Activated CD8-positive, alpha-beta T cell treated with anti-CD3 and anti-CD28 coated beads for 36 hours (primary cell): Measurements from ENCODE around the gene KLF7. TPM values are rescaled to one million over a fixed set of nuclear protein-coding genes. Genes with fewer than 3 reads are reported as not detected.
A peak's percentile ranks its signal among the peaks of the same experiment; 100 is the strongest.

ENCODE experiments used
- ATAC-seq: fragments of 200-7000 bp; cut with Tn5 transposase; one replicate; pipeline ENCODE4 v1.10.0; 2021; ENCODE audit warnings: mild to moderate bottlenecking, moderate library complexity
- CTCF ChIA-PET: fragments of 350-600 bp; sonication (Branson Sonifier 250); formaldehyde crosslinking; loops from one replicate; lab custom pipeline; 2021; ENCODE audit warnings: antibody characterized with exemption; lab: Charles Lee
- POLR2A ChIA-PET: fragments of 350-600 bp; sonication (Branson Sonifier 250); formaldehyde crosslinking; loops from one replicate; lab custom pipeline; 2021; ENCODE audit warnings: antibody characterized with exemption; lab: Charles Lee
- DNase-seq: peaks from one replicate; pipeline ENCODE4 v3.0.0-alpha.2; 2020
- H3K27ac Mint-ChIP-seq: one replicate; pipeline ENCODE4 v1.8.0; 2021; ENCODE audit warnings: mild to moderate bottlenecking, mixed read lengths
- H3K27me3 Mint-ChIP-seq: one replicate; pipeline ENCODE4 v1.8.0; 2021; ENCODE audit warnings: mixed read lengths
- H3K36me3 Mint-ChIP-seq: one replicate; pipeline ENCODE4 v1.8.0; 2021; ENCODE audit warnings: low read depth, mixed read lengths
- H3K4me1 Mint-ChIP-seq: one replicate; pipeline ENCODE4 v1.8.0; 2021; ENCODE audit warnings: low read depth, mixed read lengths
- H3K4me3 Mint-ChIP-seq: one replicate; pipeline ENCODE4 v1.8.0; 2021; ENCODE audit warnings: mild to moderate bottlenecking, moderate library complexity, mixed read lengths
- H3K9me3 Mint-ChIP-seq: one replicate; pipeline ENCODE4 v1.8.0; 2021; ENCODE audit warnings: mixed read lengths
- intact Hi-C: fragments of 100-400 bp; cut with micrococcal nuclease; formaldehyde crosslinking; loops from one replicate; pipeline ENCODE4 v1.10.0; 2022
- total RNA-seq, 2 experiments: library from RNA; stranded (reverse); gene quantifications; one replicate each; pipeline ENCODE4 v1.2.3, GENCODE V29; 2021
- TF ChIP-seq, protein P1 (sequence below): fragments of 200-600 bp; IDR thresholded peaks from one replicate; pipeline ENCODE4 v1.8.0; 2022; ENCODE audit warnings: antibody characterized with exemption, mild to moderate bottlenecking

Gene KLF7
- total RNA-seq, 2 experiments from 2014 or later, result 9.8 to 10.0 TPM

DNA sequence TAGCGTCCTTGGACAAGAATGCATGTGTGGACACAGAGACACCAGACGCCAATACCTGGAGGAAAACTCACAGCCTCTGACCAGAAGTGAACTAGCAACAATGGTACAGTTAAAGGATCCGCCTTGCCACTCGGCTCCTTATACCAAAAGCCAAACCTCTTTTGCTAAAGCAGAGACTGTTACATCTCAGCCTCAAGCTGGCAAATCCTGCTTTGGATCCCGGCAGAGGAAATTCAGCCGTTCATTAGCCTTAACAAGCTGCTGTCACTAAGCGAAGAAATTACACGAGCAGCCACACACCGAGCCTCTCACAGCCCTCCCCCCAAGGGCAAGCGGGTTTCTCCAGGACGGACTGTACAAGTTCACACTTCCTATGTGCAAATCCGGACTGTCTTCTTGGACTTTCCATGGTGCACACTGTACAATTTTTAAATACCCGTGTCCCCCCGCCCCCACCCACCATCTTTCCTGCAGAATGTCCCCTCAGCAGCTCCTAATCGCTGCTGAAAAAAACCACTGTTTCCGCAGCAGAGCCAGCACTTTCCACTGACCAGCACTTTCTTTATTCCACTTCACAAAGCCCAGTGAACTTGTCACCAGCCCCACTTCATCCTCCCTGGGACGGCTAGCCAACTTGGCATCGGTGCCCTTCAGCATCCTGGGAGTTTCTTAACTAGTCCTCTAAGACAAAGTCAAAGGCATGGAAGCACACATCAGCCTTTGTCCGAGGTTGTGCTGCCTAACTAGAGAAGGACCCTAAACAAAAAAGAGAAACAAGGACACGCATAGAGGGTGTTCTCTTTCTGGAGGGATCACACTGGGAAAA is 1.5 kb downstream of the KLF7 start:
- TF ChIP-seq, protein P1, sequence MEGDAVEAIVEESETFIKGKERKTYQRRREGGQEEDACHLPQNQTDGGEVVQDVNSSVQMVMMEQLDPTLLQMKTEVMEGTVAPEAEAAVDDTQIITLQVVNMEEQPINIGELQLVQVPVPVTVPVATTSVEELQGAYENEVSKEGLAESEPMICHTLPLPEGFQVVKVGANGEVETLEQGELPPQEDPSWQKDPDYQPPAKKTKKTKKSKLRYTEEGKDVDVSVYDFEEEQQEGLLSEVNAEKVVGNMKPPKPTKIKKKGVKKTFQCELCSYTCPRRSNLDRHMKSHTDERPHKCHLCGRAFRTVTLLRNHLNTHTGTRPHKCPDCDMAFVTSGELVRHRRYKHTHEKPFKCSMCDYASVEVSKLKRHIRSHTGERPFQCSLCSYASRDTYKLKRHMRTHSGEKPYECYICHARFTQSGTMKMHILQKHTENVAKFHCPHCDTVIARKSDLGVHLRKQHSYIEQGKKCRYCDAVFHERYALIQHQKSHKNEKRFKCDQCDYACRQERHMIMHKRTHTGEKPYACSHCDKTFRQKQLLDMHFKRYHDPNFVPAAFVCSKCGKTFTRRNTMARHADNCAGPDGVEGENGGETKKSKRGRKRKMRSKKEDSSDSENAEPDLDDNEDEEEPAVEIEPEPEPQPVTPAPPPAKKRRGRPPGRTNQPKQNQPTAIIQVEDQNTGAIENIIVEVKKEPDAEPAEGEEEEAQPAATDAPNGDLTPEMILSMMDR, result no peak
- peak overlapping the region; percentile 92 for H3K27ac Mint-ChIP-seq
- ATAC-seq (no peak), DNase-seq (peak; percentile 26)
- no peaks in the 10 kb centered on the region for H3K36me3 Mint-ChIP-seq
- H3K9me3 Mint-ChIP-seq, result no peaks in the 10 kb centered on the region
- H3K4me1 Mint-ChIP-seq, result peaks cover 43% of the 10 kb centered on the region
- intact Hi-C loops, result loop anchor here (2.0 to 5.0 kb wide), 4 partner anchors 15 to 168 kb away; no protein-coding TSS in a partner anchor
- H3K4me3 Mint-ChIP-seq, result peak overlapping the region; percentile 85
- CTCF ChIA-PET, result interaction anchor here (1.1 to 2.6 kb wide), 8 partner anchors 10 to 364 kb away, joined by 3 to 12 read pairs (median 6); no protein-coding TSS in a partner anchor
- peaks cover 3% of the 10 kb centered on the region for H3K27me3 Mint-ChIP-seq
- POLR2A ChIA-PET, result interaction anchor here (0.7 to 4.9 kb wide), 11 partner anchors 8 to 309 kb away, joined by 3 to 25 read pairs (median 4); no protein-coding TSS in a partner anchor

DNA sequence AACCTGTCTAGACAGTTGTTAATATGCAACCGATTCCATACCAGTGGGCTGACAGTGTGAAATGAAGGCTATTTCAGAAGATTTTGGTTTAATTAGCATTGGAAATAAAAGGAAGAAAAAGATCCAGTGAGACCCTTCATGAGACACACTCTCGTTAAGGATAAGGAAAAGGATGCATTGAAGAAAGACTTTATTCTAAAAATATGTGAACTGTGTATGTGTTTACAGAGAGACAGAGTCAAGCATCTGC is 2.1 kb downstream of the KLF7 start:
- intact Hi-C loops, result loop anchor here (2.0 to 5.0 kb wide), 4 partner anchors 15 to 169 kb away; no protein-coding TSS in a partner anchor
- no peak for ATAC-seq
- Mint-ChIP-seq H3K36me3 (no peaks in the 10 kb centered on the region), H3K27ac (peak overlapping the region; percentile 92), H3K27me3 (peaks cover 3% of the 10 kb centered on the region), H3K4me3 (peak overlapping the region; percentile 85), H3K9me3 (no peaks in the 10 kb centered on the region), H3K4me1 (peaks cover 46% of the 10 kb centered on the region)
- DNase-seq, result no peak
- POLR2A ChIA-PET, result interaction anchor here (0.9 to 4.9 kb wide), 6 partner anchors 7 to 310 kb away, joined by 4 to 25 read pairs (median 4); no protein-coding TSS in a partner anchor
- TF ChIP-seq, protein P1, result no peak
- CTCF ChIA-PET, result interaction anchor here (1.1 to 2.6 kb wide), 4 partner anchors 21 to 309 kb away, joined by 4 to 12 read pairs (median 10); no protein-coding TSS in a partner anchor

DNA sequence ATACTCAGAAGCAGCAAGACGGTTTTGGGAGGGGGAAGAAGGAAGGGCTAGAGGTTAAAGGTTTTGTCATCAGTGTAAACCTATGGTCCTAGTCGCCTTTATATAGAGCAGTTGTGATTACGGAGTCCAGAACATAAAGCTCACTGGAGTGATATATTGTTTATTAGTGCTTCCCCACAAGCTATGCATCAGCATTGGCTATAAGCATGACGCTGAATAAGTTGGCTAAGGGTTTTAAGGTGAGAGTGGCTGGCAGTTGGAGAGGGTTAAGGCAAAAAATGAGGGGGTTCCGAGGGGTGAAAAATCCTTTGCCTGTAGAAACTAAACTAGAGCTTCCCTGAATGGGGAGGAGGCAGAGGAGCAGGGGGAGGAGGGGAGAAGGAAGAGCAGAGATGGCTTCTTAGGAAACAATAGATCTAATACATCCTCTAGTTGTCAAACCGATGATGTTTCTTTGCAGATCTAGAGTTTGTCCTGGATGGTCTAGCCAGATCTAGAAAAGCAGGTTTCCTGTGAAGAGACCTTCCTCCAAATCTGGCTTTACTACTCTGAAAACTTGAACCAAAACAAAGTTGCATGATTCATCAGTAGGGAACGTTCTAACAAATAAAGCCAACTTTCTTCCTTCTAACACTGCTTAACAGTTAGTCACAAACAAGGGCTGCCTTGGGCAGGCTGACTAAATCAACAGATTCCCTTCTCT is 2.5 kb downstream of the KLF7 start:
- ATAC-seq (no peak), DNase-seq (peak; percentile 21)
- H3K36me3 Mint-ChIP-seq, result no peaks in the 10 kb centered on the region
- ChIA-PET POLR2A (interaction anchor here (0.9 to 4.9 kb wide), 2 partner anchors 7 to 19 kb away, joined by 4 to 25 read pairs; no protein-coding TSS in a partner anchor), CTCF (interaction anchor here (1.1 to 1.7 kb wide), 3 partner anchors 20 to 39 kb away, joined by 3 to 6 read pairs (median 5); no protein-coding TSS in a partner anchor)
- peaks cover 49% of the 10 kb centered on the region for H3K4me1 Mint-ChIP-seq
- peaks cover 3% of the 10 kb centered on the region for H3K27me3 Mint-ChIP-seq
- H3K27ac Mint-ChIP-seq, result peak overlapping the region; percentile 92
- intact Hi-C loops, result loop anchor here (5.0 kb wide), 2 partner anchors 91 to 169 kb away; no protein-coding TSS in a partner anchor
- TF ChIP-seq, protein P1, result no peak
- H3K4me3 Mint-ChIP-seq, result peak overlapping the region; percentile 85
- H3K9me3 Mint-ChIP-seq, result no peaks in the 10 kb centered on the region

DNA sequence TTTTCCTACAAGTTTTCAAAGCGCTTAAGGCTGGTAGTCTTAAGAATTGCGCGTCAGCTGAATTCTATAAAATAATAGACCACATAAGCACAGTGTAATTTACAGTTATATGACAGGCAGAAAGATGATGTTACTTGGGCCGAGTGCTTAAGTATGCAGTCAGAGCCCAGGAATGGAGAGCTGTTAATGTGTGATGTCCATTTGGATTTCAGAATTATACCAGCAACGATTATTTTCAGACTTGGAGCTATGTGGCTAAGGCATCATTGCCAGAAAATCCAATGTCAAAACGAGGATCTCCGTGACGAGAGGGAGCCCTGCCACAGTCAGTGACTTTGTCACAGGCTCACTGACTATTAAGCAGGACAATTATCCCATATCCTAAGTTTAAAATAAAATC is 3.4 kb downstream of the KLF7 start:
- no peak for ATAC-seq
- POLR2A ChIA-PET, result interaction anchor here (0.6 kb wide), 1 partner anchor 220 kb away, joined by 4 read pairs; no protein-coding TSS in a partner anchor
- CTCF ChIA-PET, result interaction anchor here (1.1 to 1.7 kb wide), 3 partner anchors 19 to 39 kb away, joined by 3 to 6 read pairs (median 5); no protein-coding TSS in a partner anchor

More for the DNA sequence above, 3.4 kb downstream of the KLF7 start:
- Mint-ChIP-seq H3K9me3 (no peaks in the 10 kb centered on the region), H3K4me1 (peaks cover 52% of the 10 kb centered on the region), H3K36me3 (no peaks in the 10 kb centered on the region), H3K4me3 (no peak overlapping the region), H3K27me3 (peaks cover 1% of the 10 kb centered on the region), H3K27ac (no peak overlapping the region)
- TF ChIP-seq, protein P1, result no peak
- DNase-seq, result no peak
- intact Hi-C loops, result loop anchor here (5.0 kb wide), 2 partner anchors 90 to 170 kb away; no protein-coding TSS in a partner anchor
